GM21723 (cell line): ENCODE data around the gene CAMK1.

Experiments
- ATAC-seq: cut with Tn5 transposase; IDR thresholded peaks from one replicate; pipeline ENCODE4 v1.9.1; 2021; ENCODE audit warnings: mild to moderate bottlenecking, moderate library complexity; ENCODE audit not compliant: unreplicated experiment

Gene CAMK1

DNA sequence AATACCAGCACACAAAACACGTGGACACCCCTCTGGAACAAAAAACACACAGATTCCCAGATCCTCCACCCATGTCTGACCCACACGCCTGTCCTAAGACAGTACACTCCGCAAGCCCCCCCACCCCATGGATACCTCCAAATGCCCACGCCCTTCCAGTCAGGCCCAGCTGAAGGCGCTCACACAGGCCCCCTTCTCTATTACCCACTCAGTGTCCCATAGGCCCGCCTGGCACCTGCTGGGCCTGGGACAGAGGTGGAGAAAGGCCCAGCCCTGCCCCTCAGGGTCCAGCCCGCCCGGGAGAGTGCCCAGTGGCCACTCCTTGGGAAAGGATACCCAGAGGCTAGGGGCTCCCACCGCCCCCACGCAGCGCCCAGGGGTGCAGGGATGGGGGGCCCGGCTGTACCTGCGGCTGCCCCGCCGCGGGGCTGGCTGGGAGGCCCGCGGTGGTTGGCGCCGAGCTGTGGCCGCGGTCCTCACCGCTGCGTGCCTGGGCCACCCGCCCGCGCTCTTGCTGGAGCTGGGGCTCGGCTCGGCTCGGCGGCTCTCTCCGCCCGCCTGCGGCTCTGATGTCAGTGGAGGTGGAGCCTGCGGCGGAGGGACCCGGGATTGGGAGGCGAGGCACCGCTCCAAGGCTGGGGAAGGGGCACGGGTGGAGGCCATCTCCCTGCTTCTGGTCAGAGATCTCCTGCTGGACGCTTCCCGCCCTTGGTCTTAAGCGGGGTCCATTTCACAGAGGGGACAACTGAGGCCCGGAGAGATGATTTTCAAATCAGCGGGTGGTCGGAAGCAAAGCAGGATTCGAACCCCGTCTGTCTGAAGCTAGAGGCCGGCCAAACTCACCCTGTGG is at the start of gene CAMK1:
Gene CAMK1 (minus strand): TSS at position 522 of the 850 bp plus-strand sequence. CDS start 2,198 bp downstream, outside the sequence.
- peak; percentile 91 for ATAC-seq

- no peak for ATAC-seq
Measured at GRCh38 chr3:9818666-9819335, 49.1 kb upstream of the CAMK1 start.

GRCh38 chr3:9817436-9817835 is 47.7 kb upstream of the CAMK1 start:
- no peak for ATAC-seq

DNA sequence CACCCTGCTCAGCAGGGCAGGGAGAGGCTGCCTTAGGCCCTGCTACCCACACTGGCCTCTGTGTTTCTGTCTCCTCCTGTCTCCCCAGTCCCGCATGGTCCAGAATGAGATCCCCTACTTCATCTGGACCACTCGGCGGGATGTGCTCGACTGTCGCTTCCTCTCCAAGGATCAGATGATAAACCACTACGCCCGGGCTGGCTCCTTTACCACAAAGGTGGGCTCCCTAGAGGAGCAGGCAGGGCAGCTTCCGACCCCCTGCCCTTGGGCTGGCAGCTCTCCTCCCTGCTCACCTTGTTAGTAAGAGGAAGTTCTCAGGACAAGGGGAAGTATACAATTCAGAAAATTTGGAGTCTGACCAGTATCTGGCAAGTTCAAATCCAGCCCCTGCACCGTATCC is 46.2 kb upstream of the CAMK1 start:
- ATAC-seq: no peak

DNA sequence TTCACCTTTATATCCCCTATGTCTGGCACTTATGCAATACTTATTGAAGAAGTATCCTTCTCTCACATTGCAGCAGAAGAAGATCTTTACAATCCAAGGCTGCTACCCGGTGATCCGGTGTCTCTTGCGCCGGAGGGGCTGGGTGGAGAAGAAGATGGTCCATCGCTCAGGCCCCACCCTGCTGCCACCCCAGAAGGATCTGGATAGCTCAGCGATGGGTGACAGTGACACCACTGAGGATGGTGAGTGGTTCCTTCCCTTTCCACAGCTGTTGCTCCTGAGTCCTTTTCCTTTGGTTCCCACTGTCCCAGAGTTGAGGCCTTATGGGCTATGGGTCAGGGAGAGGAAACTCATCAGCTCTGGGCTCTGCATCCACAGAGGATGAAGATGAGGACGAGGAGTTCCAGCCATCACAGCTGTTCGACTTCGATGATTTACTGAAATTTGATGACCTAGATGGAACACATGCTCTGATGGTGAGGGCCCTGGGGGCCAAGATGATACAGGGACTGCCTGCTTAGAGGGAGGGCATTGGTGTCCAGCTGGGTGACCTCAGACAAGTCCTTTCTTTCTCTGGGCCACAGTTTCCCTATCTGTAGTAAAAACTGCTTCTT is 43.2 kb upstream of the CAMK1 start:
- no peak for ATAC-seq

- ATAC-seq: no peak
Measured at GRCh38 chr3:9810846-9811245, 41.1 kb upstream of the CAMK1 start.

- ATAC-seq: no peak
Measured at GRCh38 chr3:9810433-9810770, 40.7 kb upstream of the CAMK1 start.

- ATAC-seq: peak; percentile 54
Measured at GRCh38 chr3:9809615-9810432, 40.1 kb upstream of the CAMK1 start, which contains the start of gene TTLL3. Gene TTLL3, plus strand, starts transcription at chr3:9810262. Its CDS starts 400 bp downstream, at chr3:9810662.

- peak; percentile 21 for ATAC-seq
Measured at GRCh38 chr3:9809239-9809614, 39.5 kb upstream of the CAMK1 start.

DNA sequence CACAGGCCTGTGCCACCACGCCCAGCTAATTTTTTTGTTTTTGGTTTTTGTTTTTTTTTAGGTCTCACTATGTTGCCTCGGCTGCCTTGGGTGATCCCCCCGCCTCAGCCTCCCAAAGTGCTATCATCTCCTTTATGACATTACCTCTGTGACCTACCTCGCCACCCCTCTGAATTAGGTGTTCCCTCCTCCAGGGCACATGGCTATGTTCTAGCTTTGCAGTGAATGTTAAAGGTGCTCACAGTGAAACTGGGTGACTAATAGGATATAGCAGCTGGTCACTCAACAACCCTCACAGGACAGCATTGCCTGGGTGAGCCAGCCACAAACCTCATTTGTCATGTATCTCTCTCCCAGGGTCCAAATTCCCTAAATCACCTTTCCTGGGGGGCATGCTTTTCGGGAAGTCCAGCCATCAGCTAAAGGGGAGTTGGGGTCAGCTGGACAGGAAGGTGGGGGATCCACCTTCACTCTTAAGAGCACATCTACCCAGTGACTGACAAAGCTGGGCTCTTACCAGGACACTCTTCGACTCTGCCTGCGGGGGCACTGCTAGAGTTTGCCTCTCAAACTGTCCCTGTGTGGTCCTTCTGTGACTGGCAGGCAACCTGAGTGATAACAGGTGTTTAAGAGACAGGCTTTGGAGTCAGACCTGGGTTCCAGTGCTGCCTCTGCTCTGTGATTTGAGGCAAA is 38.7 kb upstream of the CAMK1 start:
- ATAC-seq: peak; percentile 56

- ATAC-seq: no peak
Measured at GRCh38 chr3:9807981-9808344, 38.2 kb upstream of the CAMK1 start.

GRCh38 chr3:9806688-9807589 is 37.2 kb upstream of the CAMK1 start:
- no peak for ATAC-seq

GRCh38 chr3:9806137-9806536 is 36.4 kb upstream of the CAMK1 start:
- no peak for ATAC-seq

DNA sequence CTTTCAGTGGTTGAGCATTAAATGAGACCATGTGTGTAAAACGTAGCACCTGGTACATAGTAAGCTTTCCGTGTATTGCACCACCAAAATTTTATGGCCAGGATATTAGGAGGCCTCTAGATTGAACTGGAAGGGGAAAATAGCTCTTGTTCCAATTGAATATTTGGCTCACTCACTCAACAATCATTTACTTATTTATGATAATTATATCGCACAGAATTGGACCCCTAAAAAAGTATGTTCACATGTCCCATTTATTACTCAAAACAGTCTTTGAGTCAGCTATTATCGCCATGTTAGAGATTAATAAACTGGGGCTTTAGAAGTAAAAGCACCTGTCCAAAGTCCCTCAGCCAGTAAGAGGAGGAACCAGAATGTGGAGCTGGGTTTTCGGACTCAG is 35.2 kb upstream of the CAMK1 start:
- ATAC-seq: no peak

- no peak for ATAC-seq
Measured at GRCh38 chr3:9803494-9803893, 33.7 kb upstream of the CAMK1 start.

DNA sequence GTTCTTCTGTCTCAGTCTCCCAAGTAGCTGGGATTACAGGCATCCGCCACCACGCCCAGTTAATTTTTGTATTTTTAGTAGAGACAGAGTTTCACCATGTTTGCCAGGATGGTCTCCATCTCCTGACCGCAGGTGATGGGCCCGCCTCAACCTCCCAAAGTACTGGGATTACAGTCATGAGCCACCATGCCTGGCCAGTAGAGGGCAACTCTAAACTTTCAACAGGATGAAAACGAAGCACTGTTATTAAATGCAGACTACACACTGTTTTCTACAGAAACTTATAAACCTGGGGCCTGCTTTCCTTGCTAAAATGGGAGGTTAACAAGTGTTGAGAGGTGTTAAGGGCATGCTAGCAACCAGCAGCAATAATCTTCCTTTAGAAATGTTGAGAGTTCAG is 30.8 kb upstream of the CAMK1 start:
- no peak for ATAC-seq

DNA sequence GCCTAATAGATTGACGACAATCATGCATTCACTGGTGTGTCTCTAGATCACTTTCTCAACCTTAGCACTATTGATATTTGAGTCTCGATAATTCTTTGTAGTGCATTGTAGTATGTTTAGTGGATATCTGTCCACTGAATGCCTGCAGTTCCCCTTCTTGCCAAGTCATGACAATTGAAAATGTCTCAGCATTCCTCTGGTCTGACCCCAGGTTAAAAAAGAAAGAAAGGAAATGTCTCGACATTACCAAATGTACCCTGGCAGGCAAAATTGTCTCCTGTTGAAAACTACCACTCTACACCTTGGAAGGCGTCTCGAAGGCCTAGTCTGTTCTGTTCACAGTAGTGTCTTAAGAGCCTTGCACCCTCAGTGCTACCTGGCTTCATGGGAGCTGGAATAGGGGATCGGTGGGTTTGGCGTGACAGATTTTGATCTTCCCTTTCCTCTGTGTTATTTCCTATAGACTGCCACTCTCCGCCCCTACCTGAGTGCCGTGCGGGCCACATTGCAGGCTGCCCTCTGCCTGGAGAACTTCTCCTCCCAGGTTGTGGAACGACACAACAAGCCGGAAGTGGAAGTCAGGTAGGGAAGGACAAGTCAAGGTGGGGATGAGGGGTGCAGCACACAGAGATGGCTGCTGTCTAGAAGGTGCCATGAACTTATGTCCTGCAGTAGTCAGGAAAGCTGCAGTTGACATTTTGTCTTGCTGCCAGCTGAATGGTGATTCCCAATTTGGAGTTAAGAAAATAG is 27.6 kb upstream of the CAMK1 start:
- ATAC-seq: no peak

- ATAC-seq: no peak
Measured at GRCh38 chr3:9795207-9795606, 25.5 kb upstream of the CAMK1 start.

DNA sequence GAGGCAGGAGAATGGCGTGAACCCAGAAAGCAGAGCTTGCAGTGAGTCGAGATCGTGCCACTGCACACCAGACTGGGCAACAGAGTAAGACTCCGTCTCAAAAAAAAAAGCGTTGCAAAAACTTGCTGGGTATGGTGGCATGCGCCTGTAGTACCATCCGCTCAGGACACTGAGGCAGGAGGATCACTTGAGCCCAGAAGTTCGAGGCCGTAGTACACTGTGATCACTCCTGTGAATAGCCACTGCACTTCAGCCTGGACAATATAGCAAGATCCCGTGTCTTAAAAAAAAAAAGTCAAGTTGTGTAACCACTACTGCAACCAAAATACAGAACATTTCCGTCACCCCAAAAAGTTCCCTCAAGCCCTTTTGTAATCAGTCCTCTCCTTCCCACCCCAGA is 24.7 kb upstream of the CAMK1 start:
- no peak for ATAC-seq
